GM12872 (cell line): ENCODE measurements around the gene MFAP3L.

Experiments
- TF ChIP-seq, protein P1 (sequence below): IDR thresholded peaks from 3 replicates; pipeline ENCODE4 v1.5.1; 2011; ENCODE audit warnings: low read depth, mild to moderate bottlenecking, low read length, moderate library complexity; ENCODE audit not compliant: insufficient read depth

Gene MFAP3L

GRCh38 chr4:169955521-169955920 is 70.7 kb downstream of the MFAP3L start:
- TF ChIP-seq, protein P1, sequence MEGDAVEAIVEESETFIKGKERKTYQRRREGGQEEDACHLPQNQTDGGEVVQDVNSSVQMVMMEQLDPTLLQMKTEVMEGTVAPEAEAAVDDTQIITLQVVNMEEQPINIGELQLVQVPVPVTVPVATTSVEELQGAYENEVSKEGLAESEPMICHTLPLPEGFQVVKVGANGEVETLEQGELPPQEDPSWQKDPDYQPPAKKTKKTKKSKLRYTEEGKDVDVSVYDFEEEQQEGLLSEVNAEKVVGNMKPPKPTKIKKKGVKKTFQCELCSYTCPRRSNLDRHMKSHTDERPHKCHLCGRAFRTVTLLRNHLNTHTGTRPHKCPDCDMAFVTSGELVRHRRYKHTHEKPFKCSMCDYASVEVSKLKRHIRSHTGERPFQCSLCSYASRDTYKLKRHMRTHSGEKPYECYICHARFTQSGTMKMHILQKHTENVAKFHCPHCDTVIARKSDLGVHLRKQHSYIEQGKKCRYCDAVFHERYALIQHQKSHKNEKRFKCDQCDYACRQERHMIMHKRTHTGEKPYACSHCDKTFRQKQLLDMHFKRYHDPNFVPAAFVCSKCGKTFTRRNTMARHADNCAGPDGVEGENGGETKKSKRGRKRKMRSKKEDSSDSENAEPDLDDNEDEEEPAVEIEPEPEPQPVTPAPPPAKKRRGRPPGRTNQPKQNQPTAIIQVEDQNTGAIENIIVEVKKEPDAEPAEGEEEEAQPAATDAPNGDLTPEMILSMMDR: no peak

DNA sequence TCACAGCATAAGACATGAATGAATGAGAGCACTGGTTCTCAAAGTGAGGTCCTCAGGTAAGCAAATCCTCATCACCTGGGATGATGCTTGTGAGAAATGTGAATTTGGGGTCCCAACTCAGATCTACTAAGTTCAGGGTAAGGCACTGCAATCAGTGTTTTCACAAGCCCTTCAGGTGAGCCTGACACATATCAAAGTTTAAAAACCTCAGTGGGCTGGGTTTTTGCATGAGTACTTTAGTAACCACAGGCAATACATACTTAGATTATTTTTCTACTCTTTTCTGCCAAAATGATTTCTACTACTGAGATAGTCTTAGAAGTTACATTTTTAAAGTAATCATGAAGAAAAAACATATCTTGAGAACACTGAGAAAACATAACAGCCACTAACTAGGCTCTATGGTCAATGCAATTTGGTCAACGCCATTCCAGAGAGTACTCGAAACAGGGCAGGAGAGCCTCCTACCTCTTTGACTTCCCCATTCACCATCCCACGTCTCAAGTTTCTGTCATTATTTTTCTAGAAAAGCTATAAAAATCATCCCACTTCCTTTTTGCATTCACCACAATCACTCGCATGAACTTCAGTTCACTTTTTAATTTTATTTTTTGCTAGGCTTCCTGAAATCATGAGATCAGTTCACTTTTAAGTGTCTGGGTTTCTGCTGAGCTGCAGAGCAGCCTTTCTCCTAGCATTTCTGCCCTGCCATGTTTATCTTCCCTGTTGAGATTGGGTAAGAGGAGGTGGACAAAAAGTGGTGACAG is 73.8 kb downstream of the MFAP3L start:
- TF ChIP-seq, protein P1: no peak

DNA sequence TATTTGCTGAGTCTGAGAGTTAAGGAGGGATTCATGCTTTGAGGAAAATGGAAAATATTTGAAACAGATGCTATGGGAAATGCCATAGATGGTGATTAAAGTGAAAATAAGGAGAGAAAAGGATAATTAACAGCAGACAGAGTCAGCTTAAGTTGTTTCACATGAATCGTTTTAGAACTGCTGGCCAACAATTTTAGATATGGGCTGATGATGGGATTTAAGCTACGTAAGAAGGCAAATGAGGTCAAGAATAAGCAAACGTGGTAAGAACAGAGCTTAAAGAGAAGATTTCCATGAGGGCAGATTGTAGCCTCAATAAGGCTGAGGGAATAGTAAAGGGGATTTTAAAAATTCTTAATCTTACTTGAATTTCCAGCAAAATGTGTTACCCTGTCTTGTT is 77.9 kb downstream of the MFAP3L start:
- TF ChIP-seq, protein P1: no peak

DNA sequence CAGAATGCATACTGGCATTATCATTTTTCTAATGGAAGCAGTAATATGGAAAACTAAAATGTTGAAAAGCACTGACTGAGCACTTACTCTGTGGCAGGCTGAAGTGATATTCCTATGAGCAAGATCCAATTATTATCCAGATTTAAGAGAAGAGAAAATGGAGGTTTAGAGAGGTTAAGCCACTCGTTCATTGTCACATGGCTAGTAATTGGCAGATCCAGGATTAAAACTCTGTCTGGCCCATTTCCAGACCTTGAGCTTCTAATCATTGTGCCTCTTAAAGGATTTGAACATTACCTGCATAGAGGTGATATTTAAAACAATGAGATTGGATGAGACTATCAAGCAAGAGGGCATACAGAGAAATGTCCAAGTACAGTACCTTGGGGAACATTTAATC is 80.6 kb downstream of the MFAP3L start:
- TF ChIP-seq, protein P1: no peak

DNA sequence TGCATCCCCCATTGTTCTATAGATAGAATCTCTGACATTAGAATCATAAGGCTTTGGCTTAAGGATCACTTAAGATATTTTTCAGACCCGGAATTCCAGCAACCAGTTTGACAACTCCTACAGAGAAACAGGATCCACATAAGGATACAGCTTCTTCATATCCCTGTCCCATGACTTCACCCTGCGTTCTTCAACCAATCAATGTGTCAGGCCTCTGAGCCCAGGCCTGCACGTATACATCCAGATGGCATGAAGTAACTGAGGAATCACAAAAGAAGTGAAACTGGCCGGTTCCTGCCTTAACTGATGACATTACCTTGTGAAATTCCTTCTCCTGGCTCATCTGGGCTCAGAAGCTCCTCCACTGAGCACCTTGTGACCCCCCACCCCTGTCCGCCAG is 85.1 kb downstream of the MFAP3L start:
- TF ChIP-seq, protein P1: no peak

GRCh38 chr4:169940460-169940859 is 85.7 kb downstream of the MFAP3L start:
- TF ChIP-seq, protein P1: no peak
